ENCODE measurements around the gene KCTD20. TPM values are rescaled to one million over a fixed set of nuclear protein-coding genes. Genes with fewer than 3 reads are reported as not detected.
A peak's percentile ranks its signal among the peaks of the same experiment; 100 is the strongest.

Gene KCTD20
- total and polyA plus RNA-seq, 9 of the 15 experiments (the other 6 are each of a cell fraction or from before 2014, with no cell fraction given) = 28.9 to 160 (median 70.6) TPM

- TF ChIP-seq PRDM10 (IDR thresholded peaks at IDR 0.05; ENCODE audit: partially characterized antibody) = no peak
- TF ChIP-seq ZNF3 (CRISPR knock-in tag; IDR thresholded peaks at IDR 0.05) = no peak
- TF ChIP-seq SAP30 (IDR thresholded peaks at IDR 0.05; ENCODE audit: borderline replicate concordance, insufficient read depth, low read depth, low read length, poor library complexity, severe bottlenecking) = peak; percentile 60
- TF ChIP-seq SREBF1 (IDR thresholded peaks at IDR 0.05; ENCODE audit: borderline replicate concordance, low read depth, low read length) = no peak
- TF ChIP-seq E2F1 (CRISPR knock-in tag; IDR thresholded peaks at IDR 0.05) = peak; percentile 88
- peak; percentile 10 to 88; a peak in 2 of 4 replicates for TF ChIP-seq RCOR1 (IDR thresholded peaks at IDR 0.05; ENCODE audit: borderline replicate concordance in 1 of 2, low read depth in 2 of 2, low read length in 2 of 2)
- peak; percentile 96 for TF ChIP-seq ZNF766 (CRISPR knock-in tag; conservative IDR thresholded peaks at IDR 0.05)
- no peak for TF ChIP-seq HDGF (IDR thresholded peaks at IDR 0.05)
- TF ChIP-seq FOXA1 (IDR thresholded peaks at IDR 0.05; ENCODE audit: borderline replicate concordance) = no peak
- no peak for TF ChIP-seq TRIM25 (IDR thresholded peaks at IDR 0.05; ENCODE audit: borderline replicate concordance)
- TF ChIP-seq KLF13 (tag; IDR thresholded peaks at IDR 0.05; ENCODE audit: borderline replicate concordance, low read depth) = no peak; the same call in 1 of the 2 replicates
- 0 out of 2 replicates have a peak, but pooled peaks have one; percentile 27 for TF ChIP-seq ZBTB12 (CRISPR knock-in tag; IDR thresholded peaks at IDR 0.05)
- no peak for TF ChIP-seq STAT5B (CRISPR knock-in tag; IDR thresholded peaks at IDR 0.05)
- no peak for TF ChIP-seq LCOR (CRISPR knock-in tag; IDR thresholded peaks at IDR 0.05)
- peak; percentile 87 for TF ChIP-seq NFE2 (IDR thresholded peaks at IDR 0.05; ENCODE audit: low read depth)
- no peak for TF ChIP-seq ILK (tag; IDR thresholded peaks at IDR 0.05; ENCODE audit: borderline replicate concordance, low read depth)
- TF ChIP-seq TCF15 (CRISPR knock-in tag; IDR thresholded peaks at IDR 0.05) = no peak; the same call in 1 of the 2 replicates
Measured at GRCh38 chr6:36442671-36443470, at the start of gene KCTD20, which contains the start of gene PXT1 (continued).
